ENCODE results near the gene HDHD5.

HDHD5 gene

GRCh38 chr22:17158568-17159503, at the start of gene HDHD5:
Gene HDHD5 (minus strand): TSS chr22:17159277. CDS start chr22:17159251, 26 bp downstream.
- Mint-ChIP-seq H3K27ac (peak within 1 kb of the TSS; percentile 84), H3K27me3 (no peaks in the 10 kb centered on the region), H3K9me3 (no peaks in the 10 kb centered on the region), H3K4me1 (ENCODE audit: low read depth) (peaks cover 43% of the 10 kb centered on the region), H3K4me3 (peak within 1 kb of the TSS; percentile 89), H3K36me3 (ENCODE audit: low read depth) (peaks cover 16% of the 10 kb centered on the region)

- Mint-ChIP-seq H3K4me3 (no peak overlapping the region), H3K4me1 (ENCODE audit: low read depth) (peaks cover 3% of the 10 kb centered on the region), H3K27me3 (no peaks in the 10 kb centered on the region), H3K9me3 (no peaks in the 10 kb centered on the region), H3K36me3 (ENCODE audit: low read depth) (peaks cover 11% of the 10 kb centered on the region), H3K27ac (no peak overlapping the region)
Measured at GRCh38 chr22:17205432-17205831, 46.4 kb upstream of the HDHD5 start.

DNA sequence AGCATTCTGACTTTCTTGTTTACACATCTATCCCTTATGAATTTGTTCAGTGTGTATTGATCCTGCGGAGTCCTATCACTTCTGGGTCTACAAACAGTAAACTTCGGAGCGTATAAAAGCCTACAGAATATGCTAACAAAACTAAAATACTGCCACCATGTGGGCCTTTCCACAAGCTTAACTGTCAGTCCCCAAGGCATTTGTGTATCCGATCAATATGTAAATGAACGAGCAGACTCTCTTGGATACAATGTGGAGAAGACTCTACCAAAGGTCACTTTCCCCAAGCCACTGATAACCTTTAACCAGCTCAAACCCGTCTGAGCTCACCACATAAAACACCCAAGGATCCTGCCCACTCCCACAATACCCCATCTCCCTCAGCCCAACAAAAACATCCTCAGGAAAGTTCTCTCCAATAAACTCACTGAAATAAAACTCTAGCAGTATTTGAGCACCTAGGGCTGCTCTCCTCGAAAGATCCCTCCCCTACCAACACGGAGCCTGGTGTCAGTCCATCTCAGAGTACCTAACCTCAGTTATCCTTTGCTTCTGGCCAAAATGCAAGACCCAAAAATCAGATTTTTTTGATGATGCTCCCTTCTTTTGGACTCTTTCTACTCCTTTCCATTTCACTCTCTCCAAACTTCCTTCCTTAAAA, 42.3 kb upstream of the HDHD5 start:
- no peak overlapping the region for H3K27ac Mint-ChIP-seq
- no peaks in the 10 kb centered on the region for H3K27me3 Mint-ChIP-seq
- no peaks in the 10 kb centered on the region for H3K4me1 Mint-ChIP-seq (ENCODE audit: low read depth)
- no peak overlapping the region for H3K4me3 Mint-ChIP-seq
- H3K36me3 Mint-ChIP-seq (ENCODE audit: low read depth): peaks cover 14% of the 10 kb centered on the region
- no peaks in the 10 kb centered on the region for H3K9me3 Mint-ChIP-seq

- H3K36me3 Mint-ChIP-seq (ENCODE audit: low read depth): peaks cover 14% of the 10 kb centered on the region
- H3K4me3 Mint-ChIP-seq: no peak overlapping the region
- no peak overlapping the region for H3K27ac Mint-ChIP-seq
- H3K9me3 Mint-ChIP-seq: no peaks in the 10 kb centered on the region
- no peaks in the 10 kb centered on the region for H3K4me1 Mint-ChIP-seq (ENCODE audit: low read depth)
- no peaks in the 10 kb centered on the region for H3K27me3 Mint-ChIP-seq
Measured at GRCh38 chr22:17199003-17199731, 40.1 kb upstream of the HDHD5 start.

DNA sequence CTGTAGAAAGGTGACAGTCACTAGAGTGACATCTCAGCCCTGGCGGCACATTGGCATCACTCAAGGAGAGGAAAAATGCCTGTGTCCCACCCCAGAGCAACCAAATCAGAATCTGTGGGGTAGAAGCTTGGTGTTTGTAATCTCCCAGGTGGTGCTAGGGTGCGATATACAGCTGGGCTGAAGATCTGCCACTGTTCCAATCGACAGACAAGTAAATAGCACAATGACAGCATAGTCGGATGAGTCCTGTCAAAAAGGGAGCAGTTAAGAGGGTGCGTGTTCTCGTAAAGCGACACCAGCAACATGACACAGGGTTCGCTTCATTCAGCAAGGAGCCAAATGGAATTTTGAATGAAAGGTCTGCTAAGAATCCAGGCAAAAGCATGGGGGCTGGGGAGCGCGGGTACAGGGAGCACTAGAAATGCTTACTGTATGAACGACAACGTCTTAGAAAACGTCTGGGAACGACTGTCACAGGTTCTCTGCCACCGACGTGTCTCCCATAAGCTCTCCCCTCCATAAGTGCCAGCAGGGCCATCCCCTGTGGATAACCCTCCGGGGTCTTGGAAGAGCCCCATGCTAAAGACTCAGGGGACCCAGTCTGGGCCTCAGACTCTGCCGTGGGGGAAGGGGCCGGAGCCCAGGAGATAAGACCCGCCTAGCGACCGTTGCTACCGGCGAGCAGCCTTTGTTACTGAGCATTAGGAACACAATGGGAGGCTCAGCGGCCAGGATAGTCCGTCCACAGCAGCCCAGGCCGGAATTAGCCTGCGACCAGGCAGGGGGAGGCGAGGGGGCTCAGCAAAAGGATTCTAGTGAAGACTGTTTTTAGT, 39.3 kb upstream of the HDHD5 start:
- peaks cover 14% of the 10 kb centered on the region for H3K36me3 Mint-ChIP-seq (ENCODE audit: low read depth)
- no peaks in the 10 kb centered on the region for H3K27me3 Mint-ChIP-seq
- H3K9me3 Mint-ChIP-seq: no peaks in the 10 kb centered on the region
- no peak overlapping the region for H3K27ac Mint-ChIP-seq
- no peak overlapping the region for H3K4me3 Mint-ChIP-seq
- no peaks in the 10 kb centered on the region for H3K4me1 Mint-ChIP-seq (ENCODE audit: low read depth)

DNA sequence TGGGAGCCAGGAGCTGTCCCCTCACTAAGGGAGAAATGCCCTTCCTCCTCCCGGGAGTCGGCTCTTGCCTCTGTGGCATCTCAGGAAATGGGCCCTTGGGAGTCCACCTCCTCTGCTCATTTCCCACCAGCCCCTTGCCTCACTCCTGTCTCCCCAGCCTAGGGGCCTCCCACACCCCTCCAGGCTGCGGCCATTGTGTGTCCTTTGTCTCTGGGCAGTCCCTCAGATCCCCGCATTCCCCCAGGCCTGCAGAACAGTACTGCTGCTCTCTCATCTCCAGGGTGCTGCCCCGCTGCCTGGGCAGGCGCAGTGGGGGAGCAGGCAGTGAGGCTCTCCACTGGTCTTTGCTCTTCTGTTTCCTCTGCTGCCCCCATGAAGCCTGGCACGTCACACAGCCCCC, 35.1 kb upstream of the HDHD5 start:
- Mint-ChIP-seq H3K9me3 (no peaks in the 10 kb centered on the region), H3K4me1 (ENCODE audit: low read depth) (no peaks in the 10 kb centered on the region), H3K27me3 (no peaks in the 10 kb centered on the region), H3K36me3 (ENCODE audit: low read depth) (peaks cover 3% of the 10 kb centered on the region), H3K4me3 (no peak overlapping the region), H3K27ac (peak overlapping the region; percentile 36)

GRCh38 chr22:17192186-17192585, 33.1 kb upstream of the HDHD5 start:
- no peaks in the 10 kb centered on the region for H3K27me3 Mint-ChIP-seq
- H3K4me3 Mint-ChIP-seq: no peak overlapping the region
- H3K9me3 Mint-ChIP-seq: no peaks in the 10 kb centered on the region
- no peaks in the 10 kb centered on the region for H3K36me3 Mint-ChIP-seq (ENCODE audit: low read depth)
- H3K4me1 Mint-ChIP-seq (ENCODE audit: low read depth): no peaks in the 10 kb centered on the region
- H3K27ac Mint-ChIP-seq: no peak overlapping the region

DNA sequence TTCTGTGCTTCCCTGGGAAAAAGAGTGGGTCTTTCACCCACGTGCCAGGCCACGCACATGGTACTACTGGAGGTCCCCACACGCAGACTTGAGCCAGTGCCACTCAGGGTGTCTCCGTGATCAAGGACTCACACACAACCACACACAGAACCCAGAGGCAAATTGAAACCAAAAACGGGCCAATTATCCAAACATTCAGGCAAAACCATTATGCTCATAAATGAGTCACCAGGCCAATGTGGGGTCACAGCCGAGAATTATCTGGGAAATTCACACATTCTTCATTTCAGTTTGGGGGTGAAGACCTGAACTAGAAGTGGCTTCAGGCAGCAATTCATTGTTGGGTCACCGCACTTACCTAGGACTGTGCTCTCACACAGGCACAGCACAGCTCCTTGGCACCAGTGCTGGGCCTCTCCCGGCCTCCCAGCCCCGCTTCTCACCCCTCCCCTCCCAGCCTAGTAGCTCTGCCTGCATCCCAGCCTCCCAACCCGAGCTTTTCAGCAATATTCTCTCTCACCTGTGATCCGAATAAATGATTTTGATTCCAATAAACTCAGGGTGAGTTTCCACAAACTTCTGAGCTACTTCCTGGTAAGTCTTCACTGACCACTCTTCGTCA, 32.2 kb upstream of the HDHD5 start:
- Mint-ChIP-seq H3K27ac (no peak overlapping the region), H3K4me3 (no peak overlapping the region)

GRCh38 chr22:17190702-17191101, 31.6 kb upstream of the HDHD5 start:
- Mint-ChIP-seq H3K27me3 (no peaks in the 10 kb centered on the region), H3K4me1 (ENCODE audit: low read depth) (no peaks in the 10 kb centered on the region), H3K4me3 (no peak overlapping the region), H3K9me3 (no peaks in the 10 kb centered on the region), H3K27ac (no peak overlapping the region), H3K36me3 (ENCODE audit: low read depth) (no peaks in the 10 kb centered on the region)

More for the DNA sequence above, 32.2 kb upstream of the HDHD5 start:
- H3K36me3 Mint-ChIP-seq (ENCODE audit: low read depth): no peaks in the 10 kb centered on the region
- H3K27me3 Mint-ChIP-seq: no peaks in the 10 kb centered on the region
- no peaks in the 10 kb centered on the region for H3K4me1 Mint-ChIP-seq (ENCODE audit: low read depth)
- H3K9me3 Mint-ChIP-seq: no peaks in the 10 kb centered on the region

DNA sequence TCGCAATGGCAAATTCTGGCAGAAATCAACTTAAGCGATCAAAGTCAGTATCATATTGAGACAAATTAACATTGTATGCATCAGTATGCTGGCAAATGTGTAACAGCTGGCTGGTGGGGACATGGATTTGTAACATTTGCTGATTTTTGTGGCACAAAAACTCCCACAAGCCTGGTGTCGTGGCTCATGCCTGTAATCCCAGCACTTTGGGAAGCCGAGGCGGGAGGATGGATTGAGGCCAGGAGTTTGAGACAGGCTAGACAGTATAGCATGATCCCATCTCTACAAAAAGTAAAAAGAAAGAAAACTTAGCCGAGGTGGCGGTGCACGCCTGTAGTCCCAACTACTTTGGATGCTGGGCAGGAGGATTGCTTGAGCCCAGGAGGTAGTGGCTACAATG, 17.6 kb upstream of the HDHD5 start:
- no peak overlapping the region for H3K4me3 Mint-ChIP-seq
- H3K27ac Mint-ChIP-seq: no peak overlapping the region
- peaks cover 5% of the 10 kb centered on the region for H3K36me3 Mint-ChIP-seq (ENCODE audit: low read depth)
- H3K27me3 Mint-ChIP-seq: no peaks in the 10 kb centered on the region
- H3K4me1 Mint-ChIP-seq (ENCODE audit: low read depth): peaks cover 3% of the 10 kb centered on the region
- no peaks in the 10 kb centered on the region for H3K9me3 Mint-ChIP-seq

- Mint-ChIP-seq H3K27me3 (no peaks in the 10 kb centered on the region), H3K9me3 (no peaks in the 10 kb centered on the region), H3K4me3 (peak overlapping the region; percentile 79), H3K36me3 (ENCODE audit: low read depth) (no peaks in the 10 kb centered on the region), H3K4me1 (ENCODE audit: low read depth) (peaks cover 9% of the 10 kb centered on the region), H3K27ac (peak overlapping the region; percentile 77)
Measured at GRCh38 chr22:17172029-17172833, 13.2 kb upstream of the HDHD5 start.

- Mint-ChIP-seq H3K4me3 (peak overlapping the region; percentile 79), H3K36me3 (ENCODE audit: low read depth) (no peaks in the 10 kb centered on the region), H3K4me1 (ENCODE audit: low read depth) (peaks cover 9% of the 10 kb centered on the region), H3K27me3 (no peaks in the 10 kb centered on the region), H3K9me3 (no peaks in the 10 kb centered on the region), H3K27ac (peak overlapping the region; percentile 77)
Measured at GRCh38 chr22:17171153-17172028, 12.3 kb upstream of the HDHD5 start.

DNA sequence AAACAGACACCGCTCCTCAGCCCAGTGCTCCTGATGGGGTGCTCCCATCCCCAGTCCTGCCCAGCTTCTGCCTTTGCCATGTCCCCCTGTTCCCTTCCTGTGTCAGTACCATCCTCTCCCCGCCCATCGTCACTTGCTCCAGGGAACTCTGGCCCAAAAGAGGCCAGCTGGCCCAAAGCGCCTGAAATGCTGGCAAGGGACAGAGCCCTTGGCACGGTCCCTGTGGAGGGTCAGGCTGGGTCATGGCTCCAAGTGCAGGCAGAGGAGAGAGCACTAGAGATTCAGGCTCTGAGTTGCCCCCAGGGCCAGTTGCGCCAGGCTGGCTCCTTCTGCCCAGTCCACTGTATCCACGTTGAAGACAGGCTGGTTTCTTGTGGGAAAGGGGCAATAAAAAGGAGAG, 8.4 kb upstream of the HDHD5 start:
- Mint-ChIP-seq H3K4me1 (ENCODE audit: low read depth) (peaks cover 9% of the 10 kb centered on the region), H3K4me3 (no peak overlapping the region), H3K9me3 (no peaks in the 10 kb centered on the region), H3K27ac (no peak overlapping the region), H3K36me3 (ENCODE audit: low read depth) (no peaks in the 10 kb centered on the region), H3K27me3 (no peaks in the 10 kb centered on the region)
